ENCODE measurements around the gene FRMD3. TPM values are rescaled to one million over a fixed set of nuclear protein-coding genes. Genes with fewer than 3 reads are reported as not detected.

FRMD3 gene
- total RNA-seq, 1 donor from 2014 or later, result 8.0 TPM

DNA sequence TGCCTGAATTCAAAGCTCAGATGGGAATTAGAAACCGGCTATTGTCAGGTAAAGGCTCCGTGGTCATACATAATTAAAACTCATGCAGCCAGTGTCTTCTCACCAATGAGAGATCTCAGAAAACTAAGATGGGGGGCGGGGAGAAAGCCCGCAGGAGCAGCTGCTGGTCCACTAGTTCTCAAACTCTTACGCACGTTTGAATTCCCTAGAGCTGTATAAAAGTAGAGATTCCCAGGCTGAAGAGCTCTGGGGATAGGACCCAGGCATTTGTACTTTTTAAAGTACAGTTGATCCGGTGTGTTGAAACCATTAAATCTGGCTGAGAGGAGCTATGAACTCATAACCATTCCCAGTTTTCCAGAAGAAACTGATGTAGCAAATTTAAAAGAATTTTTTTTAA, 68.5 kb downstream of the FRMD3 start:
- DNase-seq (ENCODE audit: extremely low spot score, unreplicated experiment), result no peak
- TF ChIP-seq, protein P1, sequence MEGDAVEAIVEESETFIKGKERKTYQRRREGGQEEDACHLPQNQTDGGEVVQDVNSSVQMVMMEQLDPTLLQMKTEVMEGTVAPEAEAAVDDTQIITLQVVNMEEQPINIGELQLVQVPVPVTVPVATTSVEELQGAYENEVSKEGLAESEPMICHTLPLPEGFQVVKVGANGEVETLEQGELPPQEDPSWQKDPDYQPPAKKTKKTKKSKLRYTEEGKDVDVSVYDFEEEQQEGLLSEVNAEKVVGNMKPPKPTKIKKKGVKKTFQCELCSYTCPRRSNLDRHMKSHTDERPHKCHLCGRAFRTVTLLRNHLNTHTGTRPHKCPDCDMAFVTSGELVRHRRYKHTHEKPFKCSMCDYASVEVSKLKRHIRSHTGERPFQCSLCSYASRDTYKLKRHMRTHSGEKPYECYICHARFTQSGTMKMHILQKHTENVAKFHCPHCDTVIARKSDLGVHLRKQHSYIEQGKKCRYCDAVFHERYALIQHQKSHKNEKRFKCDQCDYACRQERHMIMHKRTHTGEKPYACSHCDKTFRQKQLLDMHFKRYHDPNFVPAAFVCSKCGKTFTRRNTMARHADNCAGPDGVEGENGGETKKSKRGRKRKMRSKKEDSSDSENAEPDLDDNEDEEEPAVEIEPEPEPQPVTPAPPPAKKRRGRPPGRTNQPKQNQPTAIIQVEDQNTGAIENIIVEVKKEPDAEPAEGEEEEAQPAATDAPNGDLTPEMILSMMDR (conservative IDR thresholded peaks at IDR 0.05), result no peak
- Mint-ChIP-seq H3K27me3 (peaks cover 8% of the 10 kb centered on the region), H3K36me3 (no peaks in the 10 kb centered on the region), H3K4me1 (ENCODE audit: unreplicated experiment) (peaks cover 6% of the 10 kb centered on the region), H3K9me3 (no peaks in the 10 kb centered on the region), H3K27ac (no peak overlapping the region), H3K4me3 (no peak overlapping the region)

DNA sequence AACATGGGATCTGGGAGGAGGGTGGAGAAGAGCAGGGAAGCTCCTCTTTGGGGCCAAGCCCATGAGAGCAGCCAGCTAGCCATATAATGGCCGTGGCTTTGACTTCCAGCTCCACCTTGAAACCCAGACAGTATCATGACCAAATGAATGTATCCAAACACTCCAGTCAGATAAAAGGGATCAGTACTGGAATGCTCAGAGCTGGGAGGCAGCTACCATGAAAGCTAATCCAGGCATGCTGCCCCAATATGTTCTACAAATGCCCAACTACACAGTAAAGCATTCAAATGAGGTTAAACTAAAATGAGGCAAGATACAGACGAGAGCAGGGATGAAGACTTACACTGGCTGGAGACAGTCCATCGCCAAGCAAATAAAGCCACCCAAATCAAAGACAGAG, 69.4 kb downstream of the FRMD3 start:
- H3K27me3 Mint-ChIP-seq, result peaks cover 8% of the 10 kb centered on the region
- TF ChIP-seq, protein P1 (conservative IDR thresholded peaks at IDR 0.05), result no peak
- peaks cover 6% of the 10 kb centered on the region for H3K4me1 Mint-ChIP-seq (ENCODE audit: unreplicated experiment)
- no peak overlapping the region for H3K27ac Mint-ChIP-seq
- DNase-seq (ENCODE audit: extremely low spot score, unreplicated experiment), result no peak
- H3K4me3 Mint-ChIP-seq, result no peak overlapping the region
- no peaks in the 10 kb centered on the region for H3K9me3 Mint-ChIP-seq
- H3K36me3 Mint-ChIP-seq, result no peaks in the 10 kb centered on the region

GRCh38 chr9:83466877-83467276, 71.3 kb downstream of the FRMD3 start:
- TF ChIP-seq, protein P1 (conservative IDR thresholded peaks at IDR 0.05), result no peak
- no peaks in the 10 kb centered on the region for H3K9me3 Mint-ChIP-seq
- DNase-seq (ENCODE audit: extremely low spot score, unreplicated experiment), result no peak
- H3K27ac Mint-ChIP-seq, result no peak overlapping the region
- H3K27me3 Mint-ChIP-seq, result peaks cover 3% of the 10 kb centered on the region
- H3K4me1 Mint-ChIP-seq (ENCODE audit: unreplicated experiment), result peaks cover 6% of the 10 kb centered on the region
- no peaks in the 10 kb centered on the region for H3K36me3 Mint-ChIP-seq
- H3K4me3 Mint-ChIP-seq, result no peak overlapping the region

DNA sequence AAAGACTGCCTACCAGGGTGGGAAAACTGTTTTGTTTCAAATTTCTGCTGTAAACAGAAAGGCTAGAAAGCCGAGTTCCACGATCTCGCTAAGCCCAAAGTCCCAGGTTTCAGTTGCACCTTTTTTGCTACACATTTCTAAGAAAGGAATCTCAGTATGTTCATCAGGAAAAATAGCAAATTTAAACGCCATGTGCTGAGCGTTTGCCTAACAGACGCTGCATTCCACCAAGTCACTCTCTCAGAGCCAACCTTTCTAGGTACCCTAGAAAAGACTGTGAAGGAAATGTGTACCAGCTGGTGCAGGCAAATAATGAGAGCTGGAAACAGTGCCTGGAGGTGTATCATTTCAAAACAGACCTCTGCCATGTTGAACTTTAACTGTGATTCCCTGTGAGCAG, 71.8 kb downstream of the FRMD3 start:
- Mint-ChIP-seq H3K4me1 (ENCODE audit: unreplicated experiment) (peaks cover 6% of the 10 kb centered on the region), H3K27ac (no peak overlapping the region), H3K27me3 (peaks cover 3% of the 10 kb centered on the region), H3K9me3 (peaks cover under 1% of the 10 kb centered on the region), H3K36me3 (no peaks in the 10 kb centered on the region), H3K4me3 (no peak overlapping the region)
- TF ChIP-seq, protein P1 (conservative IDR thresholded peaks at IDR 0.05), result no peak
- DNase-seq (ENCODE audit: extremely low spot score, unreplicated experiment), result no peak

DNA sequence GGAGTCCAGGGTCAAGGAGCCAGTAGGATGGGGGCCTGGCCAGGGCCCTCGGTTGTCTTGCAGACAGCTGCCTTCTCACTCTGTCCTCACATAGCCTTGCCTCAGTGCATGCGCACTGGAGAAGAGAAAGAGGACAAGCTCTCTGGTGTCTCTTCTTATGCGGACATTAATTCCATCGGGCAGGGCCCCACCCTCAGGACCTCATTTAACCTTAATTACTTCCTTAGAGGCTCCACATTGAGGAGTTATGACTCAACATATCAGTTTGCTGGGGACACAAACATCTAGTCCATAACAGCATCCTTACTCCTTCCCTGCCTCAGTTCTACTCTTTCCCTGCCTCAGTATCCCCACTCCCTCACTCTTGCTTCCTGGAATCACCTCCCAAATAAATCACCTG, 78.4 kb downstream of the FRMD3 start:
- DNase-seq (ENCODE audit: extremely low spot score, unreplicated experiment), result no peak
- no peak overlapping the region for H3K27ac Mint-ChIP-seq
- H3K4me3 Mint-ChIP-seq, result no peak overlapping the region
- H3K9me3 Mint-ChIP-seq, result peaks cover 7% of the 10 kb centered on the region
- TF ChIP-seq, protein P1 (conservative IDR thresholded peaks at IDR 0.05), result no peak
- H3K27me3 Mint-ChIP-seq, result no peaks in the 10 kb centered on the region
- no peaks in the 10 kb centered on the region for H3K36me3 Mint-ChIP-seq
- no peaks in the 10 kb centered on the region for H3K4me1 Mint-ChIP-seq (ENCODE audit: unreplicated experiment)

GRCh38 chr9:83458530-83458929, 79.7 kb downstream of the FRMD3 start:
- no peak overlapping the region for H3K4me3 Mint-ChIP-seq
- H3K9me3 Mint-ChIP-seq, result peaks cover 7% of the 10 kb centered on the region
- no peaks in the 10 kb centered on the region for H3K27me3 Mint-ChIP-seq
- TF ChIP-seq, protein P1 (conservative IDR thresholded peaks at IDR 0.05), result no peak
- no peak for DNase-seq (ENCODE audit: extremely low spot score, unreplicated experiment)
- no peaks in the 10 kb centered on the region for H3K36me3 Mint-ChIP-seq
- H3K27ac Mint-ChIP-seq, result no peak overlapping the region
- H3K4me1 Mint-ChIP-seq (ENCODE audit: unreplicated experiment), result no peaks in the 10 kb centered on the region
